GM18867 (cell line): ENCODE measurements around the gene OSBP2.

Source experiments
- ATAC-seq: cut with Tn5 transposase; IDR thresholded peaks from one replicate; pipeline ENCODE4 v1.9.1; 2021; ENCODE audit warnings: mild to moderate bottlenecking, moderate library complexity; ENCODE audit not compliant: unreplicated experiment

The OSBP2 gene

GRCh38 chr22:30876915-30877553 is 182.4 kb downstream of the OSBP2 start:
- no peak for ATAC-seq

GRCh38 chr22:30877662-30878515 is 183.2 kb downstream of the OSBP2 start:
- ATAC-seq = no peak

- ATAC-seq = no peak
These were observed 184.1 kb downstream of the OSBP2 start for GRCh38 chr22:30878516-30879414.

GRCh38 chr22:30879415-30879797 is 184.7 kb downstream of the OSBP2 start:
- ATAC-seq = no peak

DNA sequence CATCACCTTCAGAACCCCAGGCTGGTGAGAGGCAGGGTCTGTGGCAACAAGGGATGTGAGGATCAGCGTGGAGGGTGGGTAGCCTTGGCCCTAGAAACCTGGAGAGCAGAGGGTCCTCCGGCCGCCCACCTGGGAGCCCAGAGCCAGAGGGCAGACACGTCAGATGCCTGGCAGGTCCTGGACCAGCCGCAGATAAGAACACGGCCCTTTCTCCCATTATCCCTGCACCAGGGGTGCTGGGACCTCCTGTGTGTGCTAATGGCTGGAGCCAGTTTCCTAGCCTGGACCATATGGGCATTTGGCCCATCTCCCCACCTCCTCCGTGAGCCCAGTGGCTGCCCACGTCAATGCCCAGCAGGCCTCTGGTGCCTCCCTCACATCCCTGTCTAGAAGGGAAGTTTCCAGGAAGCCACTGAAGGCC is 185.5 kb downstream of the OSBP2 start:
- ATAC-seq = no peak

DNA sequence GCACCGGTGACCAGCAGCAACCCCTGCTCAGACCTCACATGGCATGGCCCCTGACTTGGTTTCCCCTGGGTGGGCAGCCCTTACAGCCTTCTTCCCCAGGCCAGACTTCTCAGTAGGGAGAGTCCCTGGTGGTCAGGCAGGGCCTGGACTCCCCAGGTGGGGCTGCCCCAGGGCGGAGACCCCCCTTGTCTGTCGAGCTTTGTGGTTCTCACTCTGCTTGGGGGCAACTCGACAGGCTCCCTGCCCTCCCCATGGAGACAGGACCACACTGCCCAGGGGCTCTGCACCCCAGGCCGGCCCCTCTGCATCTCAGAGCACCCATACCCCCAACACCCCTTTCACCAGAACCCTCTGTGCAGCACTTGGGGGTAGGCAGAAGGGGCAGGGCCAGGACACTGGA is 186.2 kb downstream of the OSBP2 start:
- ATAC-seq = no peak

DNA sequence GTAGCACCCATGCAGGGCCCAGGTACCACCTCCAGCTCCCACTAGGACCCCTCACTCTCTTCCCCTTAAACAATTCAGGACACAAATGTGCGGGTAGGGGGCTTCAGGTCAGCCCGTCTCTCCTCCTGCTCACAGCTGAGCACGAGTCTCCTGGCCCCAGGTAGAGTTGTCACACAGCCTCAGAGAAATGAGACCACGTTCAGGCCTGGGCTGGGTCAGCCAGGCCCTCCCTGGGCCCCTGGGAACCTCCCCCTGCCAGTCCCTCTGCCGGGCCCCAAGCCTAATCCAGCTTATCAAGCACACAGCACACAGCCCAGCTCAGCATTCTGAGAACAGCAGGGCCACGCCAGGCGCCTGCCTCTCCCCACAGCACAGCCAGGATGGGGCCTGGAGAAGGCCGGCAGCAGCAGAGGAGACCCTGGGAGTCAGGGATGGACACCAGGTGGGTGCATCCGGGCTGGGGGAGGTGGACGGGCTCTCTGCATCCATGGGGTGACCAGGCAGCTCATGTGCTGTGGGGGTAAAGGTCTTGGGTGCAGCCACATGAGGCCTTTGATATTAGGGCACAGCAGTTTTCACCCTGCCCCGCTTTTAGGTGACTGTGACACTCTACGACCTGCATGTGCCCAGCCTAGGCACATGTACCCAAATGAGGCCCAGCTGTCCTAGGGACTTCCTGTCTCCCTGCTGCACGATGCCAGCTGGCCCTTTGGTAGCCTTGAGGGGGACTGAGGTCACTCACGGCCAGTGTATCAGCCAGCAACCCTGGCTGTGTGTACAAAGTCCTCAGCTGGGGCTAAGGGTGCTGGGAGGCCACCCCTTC is 186.9 kb downstream of the OSBP2 start:
- no peak for ATAC-seq

GRCh38 chr22:30882184-30882717 is 187.6 kb downstream of the OSBP2 start:
- ATAC-seq = no peak

DNA sequence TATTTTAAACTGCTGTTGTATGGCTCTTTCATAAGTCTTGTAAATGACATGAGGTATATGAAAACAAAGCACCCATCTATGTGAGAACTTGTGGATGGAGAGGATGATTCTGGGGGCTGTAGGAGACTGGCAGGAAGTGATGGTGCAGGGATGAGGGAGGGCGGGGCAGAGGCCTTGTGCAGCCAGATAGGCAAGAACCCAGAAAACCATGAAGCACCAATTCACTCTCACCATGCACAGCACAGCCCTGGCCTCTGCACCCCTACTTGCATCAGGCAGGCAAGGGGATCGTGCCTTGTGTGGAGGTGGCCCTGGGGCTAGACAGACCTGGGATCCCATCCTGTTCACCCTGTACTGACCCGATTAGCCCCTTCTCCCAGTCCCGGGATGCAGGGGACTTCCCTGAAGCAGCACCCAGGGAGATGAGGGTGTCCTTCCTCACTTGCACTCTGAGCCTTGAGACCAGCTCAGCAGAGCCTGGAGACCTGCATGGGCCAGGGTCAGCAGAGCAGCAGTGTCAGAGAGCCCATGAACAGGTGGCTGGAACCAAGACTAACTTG is 188.4 kb downstream of the OSBP2 start:
- ATAC-seq = no peak

DNA sequence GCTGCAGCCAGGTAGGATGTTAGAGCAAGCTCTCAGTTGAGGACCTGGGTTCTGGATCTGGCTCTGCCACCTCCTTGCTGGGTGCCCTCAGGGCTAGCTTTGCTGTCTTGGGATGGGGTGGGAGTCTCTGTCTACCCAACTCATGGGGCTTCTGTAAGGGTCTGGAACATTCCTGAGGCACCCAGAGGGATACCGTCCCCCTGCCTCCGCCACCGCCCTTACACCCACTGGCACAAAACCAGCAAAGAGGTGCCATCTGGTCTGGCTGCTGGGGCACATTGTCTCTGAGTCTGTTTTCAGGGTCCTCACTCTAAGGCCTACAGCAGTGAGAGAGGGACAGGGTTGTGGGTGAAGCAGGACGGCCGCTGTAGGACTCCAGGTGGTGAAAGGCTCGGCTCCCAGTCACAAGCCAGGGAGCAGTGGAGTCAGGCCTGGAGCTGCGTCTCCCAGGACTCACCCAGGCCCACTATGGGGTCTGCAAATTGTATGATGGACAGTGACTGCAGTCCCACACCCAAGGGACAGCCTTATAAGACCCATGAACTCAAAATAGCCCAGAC is 189.0 kb downstream of the OSBP2 start:
- ATAC-seq = no peak

DNA sequence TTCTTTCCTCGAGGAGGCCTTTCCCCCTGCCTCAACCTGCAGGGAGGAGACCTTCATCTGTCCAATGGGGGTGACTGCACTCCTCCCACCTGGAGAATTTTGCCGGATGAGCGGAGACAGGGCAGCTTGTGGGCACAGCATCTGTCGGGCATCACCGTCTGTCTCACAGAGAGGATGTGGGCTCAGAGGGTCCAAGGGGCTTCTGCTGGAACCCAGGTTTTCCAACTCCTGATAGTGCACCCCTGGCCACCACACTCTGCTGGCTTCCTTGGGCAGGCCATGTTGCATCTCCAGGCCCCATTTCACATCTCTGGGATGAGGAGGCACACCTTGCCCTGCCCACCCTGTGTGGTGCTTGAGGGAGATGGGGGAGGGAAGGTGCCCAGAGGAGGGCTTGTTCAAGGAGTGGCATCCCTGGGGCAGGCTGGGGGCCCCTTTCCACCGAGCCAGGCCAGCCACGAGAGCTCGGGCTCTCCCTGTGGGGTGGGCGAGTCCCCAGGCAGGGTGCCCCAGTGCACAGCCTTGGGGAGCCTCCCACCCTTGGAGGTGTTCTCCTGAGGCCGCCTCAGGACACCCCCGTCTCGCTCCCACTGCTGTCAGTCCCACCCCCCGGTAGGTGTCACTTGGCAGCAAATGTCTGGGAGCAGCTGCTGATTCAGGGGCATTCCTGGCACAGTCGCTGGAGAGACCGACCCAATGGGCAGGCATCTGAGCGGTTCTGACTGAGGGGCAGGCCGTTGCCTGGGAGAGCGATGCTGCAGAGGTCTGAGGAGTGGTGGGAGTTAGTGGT is 189.7 kb downstream of the OSBP2 start:
- no peak for ATAC-seq

GRCh38 chr22:30885001-30885366 is 190.3 kb downstream of the OSBP2 start:
- ATAC-seq = no peak

DNA sequence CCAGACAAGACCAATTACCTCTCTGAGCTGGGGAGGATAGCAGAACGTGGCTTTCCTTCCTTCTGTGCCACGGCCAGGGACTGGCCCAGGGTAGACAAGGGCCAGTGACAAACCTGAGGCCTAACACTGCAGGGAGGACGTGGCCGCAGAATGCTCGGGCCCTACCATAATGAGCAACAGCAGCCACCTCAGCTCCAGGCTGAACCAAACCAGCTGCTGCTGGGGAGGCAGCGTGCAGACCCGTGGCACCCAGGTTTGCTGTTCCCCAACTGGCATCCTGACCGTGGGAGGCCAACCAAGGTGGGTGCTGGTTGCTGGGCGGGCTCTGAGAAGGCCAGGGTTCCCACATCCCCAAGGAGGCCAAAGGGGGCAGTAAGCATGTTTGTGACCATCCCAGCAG is 190.9 kb downstream of the OSBP2 start:
- ATAC-seq = no peak

DNA sequence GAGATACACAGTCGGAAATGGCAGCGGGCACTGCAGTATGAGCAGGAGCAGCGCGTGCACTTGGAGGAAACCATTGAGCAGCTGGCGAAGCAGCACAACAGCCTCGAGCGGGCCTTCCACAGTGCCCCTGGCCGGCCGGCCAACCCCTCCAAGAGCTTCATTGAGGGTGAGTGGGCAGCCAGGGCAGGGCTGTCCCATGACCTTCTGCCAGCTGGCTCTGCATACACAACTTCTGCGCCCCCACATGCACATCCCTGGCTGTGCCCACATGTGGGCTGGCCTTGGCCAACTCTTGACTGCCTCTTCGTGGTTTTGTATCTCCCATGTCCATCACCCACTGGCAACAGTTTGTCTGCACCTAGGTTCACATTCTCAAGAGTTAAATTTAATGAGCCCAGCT is 192.8 kb downstream of the OSBP2 start:
- ATAC-seq = no peak

- no peak for ATAC-seq
These were observed 193.2 kb downstream of the OSBP2 start for GRCh38 chr22:30887861-30888260.

- ATAC-seq = no peak
These were observed 194.8 kb downstream of the OSBP2 start for GRCh38 chr22:30889268-30889995.

DNA sequence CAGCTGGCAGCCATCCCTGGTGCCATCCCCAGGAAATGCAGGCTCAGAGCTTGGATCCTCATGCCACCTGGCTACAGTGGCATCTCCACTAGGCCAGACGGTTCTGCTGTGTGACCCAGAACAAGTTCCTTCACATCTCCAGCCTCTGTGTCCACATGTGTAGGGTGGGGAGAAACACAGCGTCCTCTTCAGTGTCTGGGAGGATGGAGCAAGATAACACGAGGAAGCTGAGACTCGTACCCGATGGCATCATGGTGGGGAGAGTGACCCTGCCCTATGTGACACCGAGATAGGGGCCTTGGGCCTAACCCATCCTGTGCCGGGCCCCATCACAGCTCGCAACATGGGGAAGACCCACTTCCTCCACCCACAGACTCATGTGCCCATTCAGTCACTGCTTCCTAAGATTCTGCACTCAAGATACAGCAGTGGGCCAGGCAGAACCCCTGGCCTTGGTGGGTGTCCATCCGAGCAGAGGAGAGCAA is 195.4 kb downstream of the OSBP2 start:
- ATAC-seq = no peak
